B cell (primary cell): ENCODE measurements around the gene COL3A1. TPM values are rescaled to one million over a fixed set of nuclear protein-coding genes. Genes with fewer than 3 reads are reported as not detected.

Experiments
- ATAC-seq: fragments of 200-7000 bp; cut with Tn5 transposase; one replicate; pipeline ENCODE4 v1.10.0; 2021; ENCODE audit warnings: low read depth, mild to moderate bottlenecking, moderate number of reproducible peaks, moderate library complexity
- CTCF ChIA-PET: fragments of 350-600 bp; sonication (Branson Sonifier 250); formaldehyde crosslinking; loops from one replicate; lab custom pipeline; 2021; ENCODE audit warnings: antibody characterized with exemption, inconsistent platforms; lab: Charles Lee
- POLR2A ChIA-PET: fragments of 350-600 bp; sonication (Branson Sonifier 250); formaldehyde crosslinking; loops from one replicate; lab custom pipeline; 2021; ENCODE audit warnings: antibody characterized with exemption; lab: Charles Lee
- DNase-seq: peaks from one replicate; pipeline ENCODE4 v3.0.0; 2013
- H2AFZ ChIP-seq: 2 replicates; pipeline ENCODE4 v1.6.1; 2012; ENCODE audit warnings: mild to moderate bottlenecking, low read depth, low read length; ENCODE audit not compliant: insufficient read depth, poor library complexity, severe bottlenecking
- H3K27ac ChIP-seq, 2 donors: 1 replicate in 1 of 2; 2 replicates in 1 of 2; pipeline ENCODE4 v1.5.1; 2012 to 2013; ENCODE audit warnings: low read length in 2 of 2, mild to moderate bottlenecking in 2 of 2, moderate library complexity in 1 of 2
- H3K27me3 ChIP-seq, 4 experiments: fragments of 200-600 bp in 1 of 4; sonication (generic) in 1 of 4; replicated peaks in 1 of 4; 1 replicate in 2 of 4; 2 replicates in 2 of 4; pipeline versions ENCODE4 v1.6.1 to v1.7.0; 2013 to 2016; ENCODE audit warnings: low read length in 3 of 4, mild to moderate bottlenecking in 2 of 4, mixed read lengths in 1 of 4, moderate library complexity in 1 of 4; ENCODE audit not compliant: insufficient read depth in 4 of 4, control insufficient read depth in 3 of 4; ENCODE audit errors: control extremely low read depth in 1 of 4
- H3K36me3 ChIP-seq, 2 experiments: replicated peaks in 1 of 2; 1 replicate in 1 of 2; 2 replicates in 1 of 2; pipeline versions ENCODE4 v1.6.1 to v1.7.1; 2013; ENCODE audit warnings: low read length in 1 of 2; ENCODE audit not compliant: insufficient read depth in 2 of 2, control insufficient read depth in 1 of 2; ENCODE audit errors: control extremely low read depth in 1 of 2, extremely low read depth in 1 of 2
- H3K4me1 ChIP-seq, 2 donors: fragments of 200-600 bp in 1 of 2; sonication (generic) in 1 of 2; 1 replicate in 1 of 2; 2 replicates in 1 of 2; pipeline versions ENCODE4 v1.5.1 to v1.6.1; 2013 to 2017; ENCODE audit warnings: low read length in 2 of 2; ENCODE audit not compliant: control insufficient read depth in 2 of 2, insufficient read depth in 2 of 2
- H3K4me2 ChIP-seq: replicated peaks from 2 replicates; pipeline ENCODE3; 2012; ENCODE audit warnings: mild to moderate bottlenecking, low read depth, low read length; ENCODE audit not compliant: poor library complexity, severe bottlenecking
- H3K4me3 ChIP-seq, 5 experiments: fragments of 200-600 bp in 1 of 5; sonication (generic) in 1 of 5; 1 replicate in 3 of 5; 2 replicates in 2 of 5; pipeline versions ENCODE4 v1.5.1 to v1.7.0; 2011 to 2016; ENCODE audit warnings: low read length in 4 of 5, mild to moderate bottlenecking in 4 of 5, low read depth in 2 of 5, control low read depth in 1 of 5, moderate library complexity in 1 of 5; ENCODE audit not compliant: insufficient read depth in 1 of 5; ENCODE audit errors: control extremely low read depth in 1 of 5, extremely low read depth in 1 of 5
- H3K79me2 ChIP-seq: fragments of 200-600 bp; sonication (generic); one replicate; pipeline ENCODE4 v1.6.0; 2016; ENCODE audit warnings: low read length; ENCODE audit not compliant: control insufficient read depth, insufficient read depth
- H3K9ac ChIP-seq: fragments of 200-600 bp; sonication (generic); 2 replicates; pipeline ENCODE4 v1.6.1; 2017; ENCODE audit warnings: mild to moderate bottlenecking, low read length, moderate library complexity
- H3K9me3 ChIP-seq, 3 donors: one replicate each; pipeline versions ENCODE4 v1.6.1 to v1.7.1; 2013; ENCODE audit warnings: low read length in 2 of 3; ENCODE audit not compliant: control insufficient read depth in 2 of 3, insufficient read depth in 1 of 3; ENCODE audit errors: control extremely low read depth in 1 of 3
- H4K20me1 ChIP-seq: 2 replicates; pipeline ENCODE4 v1.6.0; 2012; ENCODE audit warnings: mild to moderate bottlenecking, low read length; ENCODE audit not compliant: insufficient read depth, control insufficient read depth, poor library complexity, severe bottlenecking
- H3K27ac Mint-ChIP-seq: one replicate; pipeline ENCODE4 v1.8.0; 2021; ENCODE audit warnings: mixed read lengths
- H3K27me3 Mint-ChIP-seq: one replicate; pipeline ENCODE4 v1.8.0; 2021; ENCODE audit warnings: mixed read lengths
- H3K4me1 Mint-ChIP-seq: one replicate; pipeline ENCODE4 v1.8.0; 2021; ENCODE audit warnings: mixed read lengths
- H3K4me3 Mint-ChIP-seq: one replicate; pipeline ENCODE4 v1.8.0; 2021; ENCODE audit warnings: mixed read lengths
- H3K9me3 Mint-ChIP-seq: one replicate; pipeline ENCODE4 v1.8.0; 2022; ENCODE audit warnings: mixed read lengths; ENCODE audit not compliant: insufficient read depth
- CTCF ChIP-seq: fragments of 200-600 bp; IDR thresholded peaks from one replicate; pipeline ENCODE4 v1.8.0; 2022; ENCODE audit warnings: antibody characterized with exemption, mild to moderate bottlenecking
- EZH2 ChIP-seq: IDR thresholded peaks from 2 replicates; pipeline ENCODE4 v1.6.1; 2012; ENCODE audit warnings: borderline replicate concordance, low read depth, mild to moderate bottlenecking, moderate library complexity, low read length; ENCODE audit not compliant: insufficient read depth, poor library complexity, severe bottlenecking
- WGBS: methylation state at CpG from one replicate; pipeline ENCODE4 v1.1.5; 2013; ENCODE audit warnings: missing lambda C conversion rate; ENCODE audit not compliant: insufficient coverage; 5-methylcytosine and 5-hydroxymethylcytosine counted together
- intact Hi-C: fragments of 100-400 bp; cut with micrococcal nuclease; formaldehyde crosslinking; loops from one replicate; pipeline ENCODE4 v1.10.0; 2022
- polyA plus RNA-seq: library from polyadenylated mRNA; depleted of rRNA; stranded (reverse); fragments of >200 nt; gene quantifications from 2 replicates; pipeline ENCODE4 v1.2.3, GENCODE V29; 2012
- total RNA-seq, 2 donors: library from RNA; stranded (reverse); fragments of 120-200 nt in 1 of 2; gene quantifications; 1 replicate in 1 of 2; 2 replicates in 1 of 2; pipeline versions ENCODE4 v1.2.3 to v1.2.4, GENCODE V29; 2013 to 2022

COL3A1 gene
- total and polyA plus RNA-seq, 2 donors (not counting 1 experiment from before 2014, with no cell fraction given), result not detected

- POLR2A ChIA-PET, result no interaction called here
- Histone ChIP-seq H3K9ac (no peak overlapping the region), H3K36me3 (no peaks in the 10 kb centered on the region), H3K79me2 (no peaks in the 10 kb centered on the region), H4K20me1 (no peaks in the 10 kb centered on the region), H3K4me3 (no peak overlapping the region), H3K4me1 (no peaks in the 10 kb centered on the region), H3K27ac (no peak overlapping the region), H3K9me3 (no peaks in the 10 kb centered on the region), H3K4me2 (no peak overlapping the region), H3K27me3 (no peaks in the 10 kb centered on the region), H2AFZ (no peak overlapping the region)
- H3K4me1 Mint-ChIP-seq, result no peaks in the 10 kb centered on the region
- no peak for DNase-seq
- CTCF ChIA-PET, result no interaction called here
- TF ChIP-seq EZH2, result no peak
- no peak for TF ChIP-seq CTCF
- WGBS, result no CpG with 5 or more reads among the region's 1 CpG
- H3K27me3 Mint-ChIP-seq, result no peaks in the 10 kb centered on the region
- intact Hi-C loops, result no loop called here
- H3K9me3 Mint-ChIP-seq, result no peaks in the 10 kb centered on the region
- H3K27ac Mint-ChIP-seq, result no peak overlapping the region
- no peak for ATAC-seq
- no peak overlapping the region for H3K4me3 Mint-ChIP-seq
Observed at GRCh38 chr2:188970211-188970610, 4.0 kb upstream of the COL3A1 start.

GRCh38 chr2:188971432-188971861 lies 2.7 kb upstream of the COL3A1 start:
- H3K4me3 ChIP-seq, result no peak overlapping the region
- no peaks in the 10 kb centered on the region for H3K27me3 Mint-ChIP-seq
- no peak overlapping the region for H3K27ac Mint-ChIP-seq
- intact Hi-C loops, result no loop called here
- ChIA-PET POLR2A (no interaction called here), CTCF (no interaction called here)
- no peaks in the 10 kb centered on the region for H4K20me1 ChIP-seq
- no peaks in the 10 kb centered on the region for H3K4me1 ChIP-seq
- no peaks in the 10 kb centered on the region for H3K9me3 Mint-ChIP-seq
- DNase-seq (no peak), ATAC-seq (no peak)
- no peaks in the 10 kb centered on the region for H3K79me2 ChIP-seq
- no peak overlapping the region for H3K27ac ChIP-seq
- H3K9me3 ChIP-seq, result no peaks in the 10 kb centered on the region
- WGBS, result no CpG with 5 or more reads among the region's 1 CpG
- no peaks in the 10 kb centered on the region for H3K4me1 Mint-ChIP-seq
- no peak overlapping the region for H2AFZ ChIP-seq
- no peak overlapping the region for H3K4me3 Mint-ChIP-seq
- H3K9ac ChIP-seq, result no peak overlapping the region
- H3K4me2 ChIP-seq, result no peak overlapping the region
- no peaks in the 10 kb centered on the region for H3K27me3 ChIP-seq
- H3K36me3 ChIP-seq, result no peaks in the 10 kb centered on the region
- TF ChIP-seq CTCF (no peak), EZH2 (no peak)
